ENCODE measurements around the gene ANKRD42. TPM values are rescaled to one million over a fixed set of nuclear protein-coding genes. Genes with fewer than 3 reads are reported as not detected.

ANKRD42 gene
- total RNA-seq = 10 to 100 TPM; 11.5 to 14.1 TPM
- polyA plus RNA-seq (ENCODE audit: insufficient read length in 6 of 6) = 10 to 100 TPM; 10.2 to 17.2 (median 13.4) TPM
- long read RNA-seq, donor 1, partial matches to known transcripts = 38 of 89 reads
- long read RNA-seq, donor 1, other reads (novel, unspliced or antisense) = 50 of 89 reads
- long read RNA-seq, donor 2, full-length matches to known transcripts = 1 of 22 reads
- long read RNA-seq, donor 2, partial matches to known transcripts = 21 of 22 reads
- long read RNA-seq, donor 2, other reads (novel, unspliced or antisense) = 0 of 22 reads
- long read RNA-seq, donor 3, full-length matches to known transcripts = 1 of 52 reads
- long read RNA-seq, donor 3, partial matches to known transcripts = 13 of 52 reads
- long read RNA-seq, donor 3, other reads (novel, unspliced or antisense) = 38 of 52 reads
- long read RNA-seq, donor 4, partial matches to known transcripts = 1 of 4 reads
- long read RNA-seq, donor 4, other reads (novel, unspliced or antisense) = 3 of 4 reads
- long read RNA-seq, donor 5, partial matches to known transcripts = 30 of 65 reads
- long read RNA-seq, donor 5, other reads (novel, unspliced or antisense) = 35 of 65 reads
- long read RNA-seq, donor 6 = 0 reads
- long read RNA-seq, donor 7, full-length matches to known transcripts = 1 of 1 reads
- long read RNA-seq, donor 7, partial matches to known transcripts = 0 of 1 reads
- long read RNA-seq, donor 7, other reads (novel, unspliced or antisense) = 0 of 1 reads
- long read RNA-seq, donor 8, partial matches to known transcripts = 5 of 6 reads
- long read RNA-seq, donor 8, other reads (novel, unspliced or antisense) = 0 of 6 reads
- long read RNA-seq, donor 9 = 0 reads
- long read RNA-seq, donor 10, partial matches to known transcripts = 5 of 5 reads
- long read RNA-seq, donor 10, other reads (novel, unspliced or antisense) = 0 of 5 reads
- long read RNA-seq, donor 11, partial matches to known transcripts = 118 of 145 reads
- long read RNA-seq, donor 11, other reads (novel, unspliced or antisense) = 27 of 145 reads
- long read RNA-seq, donor 12, full-length matches to known transcripts = 1 of 47 reads
- long read RNA-seq, donor 12, partial matches to known transcripts = 6 of 47 reads
- long read RNA-seq, donor 12, other reads (novel, unspliced or antisense) = 40 of 47 reads

- intact Hi-C loops (cut with DNase I) = no loop called here
- DNase-seq (peak; percentile 95 to 98 (median 96)), ATAC-seq (peak; percentile 94)
- peak within 1 kb of the TSS; percentile 61 to 68 for H3K4me3 ChIP-seq
- peak within 1 kb of the TSS; percentile 93 to 97 for H3K27ac ChIP-seq
- H3K4me1 ChIP-seq = peaks cover 13 to 36% of the 10 kb centered on the region in 2 donors
- H3K36me3 ChIP-seq = peaks cover 0 to 34% of the 10 kb centered on the region in 2 donors
- H3K27me3 ChIP-seq = no peaks in the 10 kb centered on the region
- TF ChIP-seq CTCF (IDR thresholded peaks at IDR 0.05) = peak in 1 of 2 donors; percentile 17
- no peaks in the 10 kb centered on the region for H3K9me3 ChIP-seq
Observed at GRCh38 chr11:83193315-83194280, at the start of gene ANKRD42. Gene ANKRD42 (plus strand): TSS chr11:83193712. CDS start chr11:83194671, 959 bp downstream.

- no peak overlapping the region for H3K27ac ChIP-seq
Observed at GRCh38 chr11:83147895-83148294, 45.6 kb upstream of the ANKRD42 start.

GRCh38 chr11:83150450-83150849, 43.1 kb upstream of the ANKRD42 start:
- H3K9me3 ChIP-seq = no peaks in the 10 kb centered on the region
- no peaks in the 10 kb centered on the region for H3K27me3 ChIP-seq
- intact Hi-C loops (cut with DNase I) = no loop called here
- TF ChIP-seq CTCF (IDR thresholded peaks at IDR 0.05) = no peak
- ATAC-seq = no peak
- H3K27ac ChIP-seq = no peak overlapping the region
- H3K36me3 ChIP-seq = no peaks in the 10 kb centered on the region
- peaks cover 0 to 1% of the 10 kb centered on the region in 2 donors for H3K4me1 ChIP-seq
- no peak for DNase-seq
- H3K4me3 ChIP-seq = no peak overlapping the region

More at GRCh38 chr11:83147895-83148294, 45.6 kb upstream of the ANKRD42 start:
- Histone ChIP-seq H3K4me1 (no peaks in the 10 kb centered on the region), H3K27me3 (no peaks in the 10 kb centered on the region), H3K4me3 (no peak overlapping the region), H3K9me3 (no peaks in the 10 kb centered on the region), H3K36me3 (no peaks in the 10 kb centered on the region)
- DNase-seq (no peak), ATAC-seq (no peak)
- intact Hi-C loops (cut with DNase I) = no loop called here
- TF ChIP-seq CTCF (IDR thresholded peaks at IDR 0.05) = no peak

- intact Hi-C loops (cut with DNase I) = no loop called here
Observed at GRCh38 chr11:83151274-83151977, 42.1 kb upstream of the ANKRD42 start.

More at GRCh38 chr11:83151274-83151977, 42.1 kb upstream of the ANKRD42 start:
- H3K9me3 ChIP-seq = no peaks in the 10 kb centered on the region
- H3K4me1 ChIP-seq = peaks cover 0 to 4% of the 10 kb centered on the region in 2 donors
- H3K36me3 ChIP-seq = no peaks in the 10 kb centered on the region
- no peak overlapping the region for H3K4me3 ChIP-seq
- H3K27ac ChIP-seq = no peak overlapping the region
- DNase-seq (no peak), ATAC-seq (no peak)
- no peaks in the 10 kb centered on the region for H3K27me3 ChIP-seq
- no peak for TF ChIP-seq CTCF (IDR thresholded peaks at IDR 0.05)
